HG03520 (cell line): ENCODE measurements around the gene KAT2A.
"Not testable (repeated sequence)": the region's sequence is repeated elsewhere in the genome, so short reads cannot be mapped to it uniquely, and the experiment has no call there.

Experiments
- ATAC-seq: cut with Tn5 transposase; IDR thresholded peaks from one replicate; pipeline ENCODE4 v1.9.1; 2021; ENCODE audit warnings: mild to moderate bottlenecking, moderate library complexity; ENCODE audit not compliant: unreplicated experiment

KAT2A gene

GRCh38 chr17:42120770-42121769 is at the start of gene KAT2A:
KAT2A (minus strand) TSS chr17:42121367; CDS start chr17:42121304, 63 bp downstream.
- no peak for ATAC-seq

GRCh38 chr17:42169351-42169750 is 48.2 kb upstream of the KAT2A start:
- no peak for ATAC-seq

- no peak for ATAC-seq
These were observed 46.6 kb upstream of the KAT2A start for GRCh38 chr17:42167807-42168206.

GRCh38 chr17:42166196-42166763 is 45.1 kb upstream of the KAT2A start:
- no peak for ATAC-seq

- ATAC-seq = no peak
These were observed 44.6 kb upstream of the KAT2A start for GRCh38 chr17:42165751-42166150.

GRCh38 chr17:42163696-42164407 is 42.7 kb upstream of the KAT2A start:
- no peak for ATAC-seq

GRCh38 chr17:42163113-42163512 is 41.9 kb upstream of the KAT2A start:
- no peak for ATAC-seq

- ATAC-seq = no peak
These were observed 39.4 kb upstream of the KAT2A start for GRCh38 chr17:42160531-42160910.

- no peak for ATAC-seq
These were observed 38.8 kb upstream of the KAT2A start for GRCh38 chr17:42159796-42160530.

- no peak for ATAC-seq
These were observed 34.5 kb upstream of the KAT2A start for GRCh38 chr17:42155614-42156045.

GRCh38 chr17:42153919-42154742 is 33.0 kb upstream of the KAT2A start:
- ATAC-seq = no peak

GRCh38 chr17:42146911-42147607 is 25.9 kb upstream of the KAT2A start:
- no peak for ATAC-seq

- ATAC-seq = not testable (repeated sequence)
These were observed 22.0 kb upstream of the KAT2A start for GRCh38 chr17:42143138-42143537.

GRCh38 chr17:42142371-42142896 is 21.3 kb upstream of the KAT2A start:
- no peak for ATAC-seq

GRCh38 chr17:42141382-42141781 is 20.2 kb upstream of the KAT2A start:
- ATAC-seq = no peak

GRCh38 chr17:42140690-42141089 is 19.5 kb upstream of the KAT2A start:
- ATAC-seq = not testable (repeated sequence)

GRCh38 chr17:42138749-42139492 is 17.8 kb upstream of the KAT2A start:
- no peak for ATAC-seq

GRCh38 chr17:42136654-42137051 is 15.5 kb upstream of the KAT2A start:
- ATAC-seq = no peak
